AG10803 (cell line): ENCODE measurements around the gene SAXO2.
"Not testable (repeated sequence)": the region's sequence is repeated elsewhere in the genome, so short reads cannot be mapped to it uniquely, and the experiment has no call there.

Experiments
- DNase-seq: peaks from one replicate; pipeline ENCODE4 v3.0.0; 2010; ENCODE audit warnings: low read depth
- H3K4me3 ChIP-seq: 2 replicates; pipeline ENCODE4 v1.5.1; 2011; ENCODE audit warnings: mild to moderate bottlenecking, low read length, control low read depth
- CTCF ChIP-seq: conservative IDR thresholded peaks from 2 replicates; pipeline ENCODE4 v1.5.1; 2011; ENCODE audit warnings: mild to moderate bottlenecking, low read length, control low read depth, inconsistent platforms

Gene SAXO2

GRCh38 chr15:82309802-82310201 is 47.2 kb downstream of the SAXO2 start:
- H3K4me3 ChIP-seq, result no peak overlapping the region
- no peak for DNase-seq
- no peak for TF ChIP-seq CTCF

- DNase-seq, H3K4me3 ChIP-seq: not testable (repeated sequence)
Measured at GRCh38 chr15:82311321-82311720, 48.7 kb downstream of the SAXO2 start.

- no peak overlapping the region for H3K4me3 ChIP-seq
- no peak for TF ChIP-seq CTCF
- peak; percentile 54 for DNase-seq
Measured at GRCh38 chr15:82312586-82313349, 50.1 kb downstream of the SAXO2 start.

- H3K4me3 ChIP-seq, result no peak overlapping the region
- TF ChIP-seq CTCF, result no peak
- DNase-seq, result no peak
Measured at GRCh38 chr15:82313446-82313845, 50.8 kb downstream of the SAXO2 start.

- not testable (repeated sequence) for DNase-seq, H3K4me3 ChIP-seq
Measured at GRCh38 chr15:82313951-82314768, 51.5 kb downstream of the SAXO2 start.

- no peak for TF ChIP-seq CTCF
- no peak overlapping the region for H3K4me3 ChIP-seq
- no peak for DNase-seq
Measured at GRCh38 chr15:82314769-82315518, 52.3 kb downstream of the SAXO2 start.

- no peak for TF ChIP-seq CTCF
- H3K4me3 ChIP-seq, result no peak overlapping the region
- no peak for DNase-seq
Measured at GRCh38 chr15:82315519-82316246, 53.1 kb downstream of the SAXO2 start.

- DNase-seq, H3K4me3 ChIP-seq: not testable (repeated sequence)
Measured at GRCh38 chr15:82316247-82317090, 53.9 kb downstream of the SAXO2 start.
